MG63 (cell line): ENCODE results near the gene PLSCR1. TPM values are rescaled to one million over a fixed set of nuclear protein-coding genes. Genes with fewer than 3 reads are reported as not detected.

Experiments
- DNase-seq: peaks from one replicate; pipeline ENCODE4 v3.0.0-alpha.2; 2020
- H3K27me3 ChIP-seq: fragments of 250-450 bp; sonication (Bioruptor Pico); 2 replicates; pipeline ENCODE4 v1.5.1; 2020; ENCODE audit warnings: mild to moderate bottlenecking, moderate library complexity
- H3K36me3 ChIP-seq: fragments of 250-450 bp; sonication (Bioruptor Pico); 2 replicates; pipeline ENCODE4 v1.5.1; 2020; ENCODE audit warnings: mild to moderate bottlenecking, moderate library complexity
- H3K4me3 ChIP-seq: fragments of 250-450 bp; sonication (Bioruptor Pico); 2 replicates; pipeline ENCODE4 v1.5.1; 2020; ENCODE audit warnings: mild to moderate bottlenecking, moderate library complexity
- H3K9me3 ChIP-seq: fragments of 250-450 bp; sonication (Bioruptor Pico); 2 replicates; pipeline ENCODE4 v1.5.1; 2020; ENCODE audit warnings: mild to moderate bottlenecking, moderate library complexity
- total RNA-seq: library from RNA; depleted of rRNA; stranded (reverse); fragments of >200 nt; shearing (Covaris generic); gene quantifications from 2 replicates; pipeline ENCODE4 v1.2.3, GENCODE V29; 2014; ENCODE audit warnings: low replicate concordance; rRNA removed

PLSCR1 gene
- total RNA-seq = 113 and 117 TPM in 2 replicates

- peak within 1 kb of the TSS; percentile 95 for H3K4me3 ChIP-seq
- DNase-seq = peak; percentile 99
- peaks cover 47% of the 10 kb centered on the region for H3K36me3 ChIP-seq
- no peaks in the 10 kb centered on the region for H3K27me3 ChIP-seq
- no peaks in the 10 kb centered on the region for H3K9me3 ChIP-seq
Observed at GRCh38 chr3:146544002-146544928, at the start of gene PLSCR1. PLSCR1 (minus strand) TSS chr3:146544607; CDS start chr3:146536552, 8,055 bp downstream.

- DNase-seq = no peak
- Histone ChIP-seq H3K36me3 (no peaks in the 10 kb centered on the region), H3K27me3 (no peaks in the 10 kb centered on the region), H3K9me3 (no peaks in the 10 kb centered on the region), H3K4me3 (no peak overlapping the region)
Observed at GRCh38 chr3:146593776-146594175, 49.4 kb upstream of the PLSCR1 start.

- H3K27me3 ChIP-seq = no peaks in the 10 kb centered on the region
- DNase-seq = no peak
- H3K9me3 ChIP-seq = no peaks in the 10 kb centered on the region
- H3K36me3 ChIP-seq = no peaks in the 10 kb centered on the region
- no peak overlapping the region for H3K4me3 ChIP-seq
Observed at GRCh38 chr3:146590521-146590920, 46.1 kb upstream of the PLSCR1 start.

- H3K27me3 ChIP-seq = no peaks in the 10 kb centered on the region
- H3K4me3 ChIP-seq = no peak overlapping the region
- DNase-seq = peak; percentile 10
- H3K36me3 ChIP-seq = no peaks in the 10 kb centered on the region
- H3K9me3 ChIP-seq = no peaks in the 10 kb centered on the region
Observed at GRCh38 chr3:146589899-146590508, 45.6 kb upstream of the PLSCR1 start.

- H3K9me3 ChIP-seq = no peaks in the 10 kb centered on the region; the same call in 1 of the 2 replicates
- no peak for DNase-seq
- no peaks in the 10 kb centered on the region for H3K36me3 ChIP-seq
- H3K4me3 ChIP-seq = no peak overlapping the region
- no peaks in the 10 kb centered on the region for H3K27me3 ChIP-seq
Observed at GRCh38 chr3:146585156-146585555, 40.7 kb upstream of the PLSCR1 start.

GRCh38 chr3:146581951-146582467 lies 37.6 kb upstream of the PLSCR1 start:
- H3K36me3 ChIP-seq = no peaks in the 10 kb centered on the region
- no peak overlapping the region for H3K4me3 ChIP-seq
- no peaks in the 10 kb centered on the region; the same call in 1 of the 2 replicates for H3K9me3 ChIP-seq
- H3K27me3 ChIP-seq = no peaks in the 10 kb centered on the region
- DNase-seq = no peak

- DNase-seq = no peak
- Histone ChIP-seq H3K9me3 (no peaks in the 10 kb centered on the region; the same call in 1 of the 2 replicates), H3K4me3 (no peak overlapping the region), H3K27me3 (no peaks in the 10 kb centered on the region), H3K36me3 (no peaks in the 10 kb centered on the region)
Observed at GRCh38 chr3:146581080-146581601, 36.7 kb upstream of the PLSCR1 start.

GRCh38 chr3:146577662-146578061 lies 33.3 kb upstream of the PLSCR1 start:
- Histone ChIP-seq H3K4me3 (no peak overlapping the region), H3K36me3 (no peaks in the 10 kb centered on the region), H3K9me3 (no peaks in the 10 kb centered on the region), H3K27me3 (no peaks in the 10 kb centered on the region)
- peak; percentile 12 for DNase-seq

- Histone ChIP-seq H3K4me3 (no peak overlapping the region), H3K27me3 (no peaks in the 10 kb centered on the region), H3K9me3 (no peaks in the 10 kb centered on the region)
Observed at GRCh38 chr3:146575636-146576035, 31.2 kb upstream of the PLSCR1 start.

GRCh38 chr3:146574173-146574572 lies 29.8 kb upstream of the PLSCR1 start:
- no peaks in the 10 kb centered on the region for H3K36me3 ChIP-seq
- DNase-seq = no peak
- no peak overlapping the region for H3K4me3 ChIP-seq
- no peaks in the 10 kb centered on the region for H3K9me3 ChIP-seq
- H3K27me3 ChIP-seq = no peaks in the 10 kb centered on the region

More at GRCh38 chr3:146575636-146576035, 31.2 kb upstream of the PLSCR1 start:
- no peaks in the 10 kb centered on the region for H3K36me3 ChIP-seq
- no peak for DNase-seq

GRCh38 chr3:146569314-146569713 lies 24.9 kb upstream of the PLSCR1 start:
- DNase-seq = no peak
- no peaks in the 10 kb centered on the region for H3K36me3 ChIP-seq
- no peak overlapping the region for H3K4me3 ChIP-seq
- H3K9me3 ChIP-seq = no peaks in the 10 kb centered on the region
- no peaks in the 10 kb centered on the region for H3K27me3 ChIP-seq

- Histone ChIP-seq H3K4me3 (no peak overlapping the region), H3K27me3 (no peaks in the 10 kb centered on the region), H3K36me3 (no peaks in the 10 kb centered on the region), H3K9me3 (no peaks in the 10 kb centered on the region)
- DNase-seq = no peak
Observed at GRCh38 chr3:146566138-146566537, 21.7 kb upstream of the PLSCR1 start.

- Histone ChIP-seq H3K9me3 (no peaks in the 10 kb centered on the region), H3K36me3 (no peaks in the 10 kb centered on the region), H3K4me3 (no peak overlapping the region), H3K27me3 (no peaks in the 10 kb centered on the region)
- peak; percentile 5 for DNase-seq
Observed at GRCh38 chr3:146561879-146562278, 17.5 kb upstream of the PLSCR1 start.

GRCh38 chr3:146561463-146561862 lies 17.1 kb upstream of the PLSCR1 start:
- H3K36me3 ChIP-seq = no peaks in the 10 kb centered on the region
- DNase-seq = no peak
- no peaks in the 10 kb centered on the region for H3K27me3 ChIP-seq
- no peak overlapping the region for H3K4me3 ChIP-seq
- no peaks in the 10 kb centered on the region for H3K9me3 ChIP-seq

GRCh38 chr3:146560678-146561077 lies 16.3 kb upstream of the PLSCR1 start:
- Histone ChIP-seq H3K4me3 (no peak overlapping the region), H3K36me3 (no peaks in the 10 kb centered on the region), H3K27me3 (no peaks in the 10 kb centered on the region), H3K9me3 (no peaks in the 10 kb centered on the region)
- no peak for DNase-seq

- Histone ChIP-seq H3K4me3 (no peak overlapping the region), H3K9me3 (no peaks in the 10 kb centered on the region), H3K36me3 (no peaks in the 10 kb centered on the region), H3K27me3 (no peaks in the 10 kb centered on the region)
- no peak for DNase-seq
Observed at GRCh38 chr3:146559388-146559787, 15.0 kb upstream of the PLSCR1 start.

- H3K27me3 ChIP-seq = no peaks in the 10 kb centered on the region
- no peaks in the 10 kb centered on the region for H3K9me3 ChIP-seq
- no peaks in the 10 kb centered on the region for H3K36me3 ChIP-seq
- H3K4me3 ChIP-seq = no peak overlapping the region
- DNase-seq = no peak
Observed at GRCh38 chr3:146558781-146559180, 14.4 kb upstream of the PLSCR1 start.
